NCI-H510A treated with DMSO at 0.1 percent for 48 hours (cell line): ENCODE measurements around the gene B9D2.
"Not testable (repeated sequence)": the region's sequence is repeated elsewhere in the genome, so short reads cannot be mapped to it uniquely, and the experiment has no call there.

Experiments used
- DNase-seq: peaks from one replicate; lab custom pipeline; 2025; lab: John Stamatoyannopoulos, UW

The B9D2 gene

GRCh38 chr19:41386442-41386841 is 22.5 kb upstream of the B9D2 start:
- no peak for DNase-seq

GRCh38 chr19:41384351-41384750 is 20.4 kb upstream of the B9D2 start:
- DNase-seq, result no peak

- not testable (repeated sequence) for DNase-seq
Measured at GRCh38 chr19:41381536-41381935, 17.6 kb upstream of the B9D2 start.

- DNase-seq, result no peak
Measured at GRCh38 chr19:41377977-41378709, 14.2 kb upstream of the B9D2 start.

GRCh38 chr19:41376998-41377365 is 13.0 kb upstream of the B9D2 start:
- DNase-seq, result no peak

- DNase-seq, result peak; percentile 68
Measured at GRCh38 chr19:41376241-41376997, 12.5 kb upstream of the B9D2 start, which contains the start of gene TMEM91. Gene TMEM91, plus strand, starts transcription at chr19:41376533. Its CDS starts 1,777 bp downstream, at chr19:41378310.

GRCh38 chr19:41373993-41374392 is 10.0 kb upstream of the B9D2 start:
- DNase-seq, result peak; percentile 40

GRCh38 chr19:41372501-41372900 is 8.6 kb upstream of the B9D2 start:
- DNase-seq, result no peak

GRCh38 chr19:41371541-41371940 is 7.6 kb upstream of the B9D2 start:
- no peak for DNase-seq

GRCh38 chr19:41371119-41371518 is 7.2 kb upstream of the B9D2 start:
- not testable (repeated sequence) for DNase-seq

- DNase-seq, result no peak
Measured at GRCh38 chr19:41369769-41370168, 5.8 kb upstream of the B9D2 start.

- DNase-seq, result no peak
Measured at GRCh38 chr19:41367848-41368301, 3.9 kb upstream of the B9D2 start.

- DNase-seq, result no peak
Measured at GRCh38 chr19:41366089-41366488, 2.1 kb upstream of the B9D2 start.

- DNase-seq, result no peak
Measured at GRCh38 chr19:41364524-41365391, 809 bp upstream of the B9D2 start.

- DNase-seq, result no peak
Measured at GRCh38 chr19:41363371-41363752, 587 bp downstream of the B9D2 start.

- DNase-seq, result peak; percentile 45
Measured at GRCh38 chr19:41362143-41362847, 1.7 kb downstream of the B9D2 start.

GRCh38 chr19:41359741-41360140 is 4.2 kb downstream of the B9D2 start:
- DNase-seq, result no peak

GRCh38 chr19:41357746-41358145 is 6.2 kb downstream of the B9D2 start:
- no peak for DNase-seq

- no peak for DNase-seq
Measured at GRCh38 chr19:41356984-41357739, 6.8 kb downstream of the B9D2 start.

- no peak for DNase-seq
Measured at GRCh38 chr19:41355802-41356201, 8.1 kb downstream of the B9D2 start.

GRCh38 chr19:41355035-41355434 is 8.9 kb downstream of the B9D2 start:
- no peak for DNase-seq
